ENCODE measurements around the gene ABCG1. TPM values are rescaled to one million over a fixed set of nuclear protein-coding genes. Genes with fewer than 3 reads are reported as not detected.

ABCG1 gene
- total RNA-seq, 1 experiment from 2014 or later = 5.6 TPM

- Histone ChIP-seq H3K79me2 (ENCODE audit: low read depth) (no peaks in the 10 kb centered on the region), H3K27me3 (ENCODE audit: insufficient read depth, low read depth) (no peaks in the 10 kb centered on the region), H3F3A (ENCODE audit: insufficient read depth, low read depth) (no peaks in the 10 kb centered on the region), H3K4me2 (no peak overlapping the region), H3K27ac (no peak overlapping the region), H3K9me3 (ENCODE audit: insufficient read depth, low read depth) (no peaks in the 10 kb centered on the region), H4K20me1 (ENCODE audit: insufficient read depth) (no peaks in the 10 kb centered on the region), H3K4me3 (no peak overlapping the region), H3K4me1 (replicated peaks; ENCODE audit: insufficient read depth) (no peaks in the 10 kb centered on the region), H2AFZ (no peak overlapping the region), H3K9me2 (ENCODE audit: insufficient read depth) (no peaks in the 10 kb centered on the region), H3K36me3 (ENCODE audit: low read depth) (no peaks in the 10 kb centered on the region)
- no peak for TF ChIP-seq EZH2 (IDR thresholded peaks at IDR 0.05; ENCODE audit: low read depth)
- TF ChIP-seq CTCF (conservative IDR thresholded peaks at IDR 0.05) = no peak
- no peak for DNase-seq
- BruUV-seq (replicated peaks) = no TSS peak
- ChIA-PET CTCF (no interaction called here), POLR2A (ENCODE audit: unreplicated experiment) (interaction anchor here (0.7 kb wide), 1 partner anchor 15 kb away, joined by 5 read pairs; no protein-coding TSS in a partner anchor)
- intact Hi-C loops (cut with micrococcal nuclease; ENCODE audit: unreplicated experiment) = no loop called here
Measured at GRCh38 chr21:42248783-42249597, 30.1 kb downstream of the ABCG1 start.

- ChIA-PET POLR2A (ENCODE audit: unreplicated experiment) (no interaction called here), CTCF (no interaction called here)
- TF ChIP-seq CTCF (conservative IDR thresholded peaks at IDR 0.05) = no peak
- no peak for TF ChIP-seq EZH2 (IDR thresholded peaks at IDR 0.05; ENCODE audit: low read depth)
Measured at GRCh38 chr21:42250422-42251403, 31.8 kb downstream of the ABCG1 start.

GRCh38 chr21:42251654-42252324, 32.8 kb downstream of the ABCG1 start:
- H2AFZ ChIP-seq = no peak overlapping the region
- no peak overlapping the region for H3K4me2 ChIP-seq
- no peaks in the 10 kb centered on the region for H3K79me2 ChIP-seq (ENCODE audit: low read depth)
- intact Hi-C loops (cut with micrococcal nuclease; ENCODE audit: unreplicated experiment) = no loop called here
- no peak for DNase-seq
- ChIA-PET CTCF (no interaction called here), POLR2A (ENCODE audit: unreplicated experiment) (no interaction called here)
- BruUV-seq (replicated peaks) = no TSS peak
- no peaks in the 10 kb centered on the region for H3K4me1 ChIP-seq (replicated peaks; ENCODE audit: insufficient read depth)
- no peaks in the 10 kb centered on the region for H3K27me3 ChIP-seq (ENCODE audit: insufficient read depth, low read depth)
- no peak overlapping the region for H3K27ac ChIP-seq
- no peaks in the 10 kb centered on the region for H3K9me2 ChIP-seq (ENCODE audit: insufficient read depth)
- H3K4me3 ChIP-seq = no peak overlapping the region
- H3F3A ChIP-seq (ENCODE audit: insufficient read depth, low read depth) = no peaks in the 10 kb centered on the region
- no peaks in the 10 kb centered on the region for H3K36me3 ChIP-seq (ENCODE audit: low read depth)
- TF ChIP-seq EZH2 (IDR thresholded peaks at IDR 0.05; ENCODE audit: low read depth) (no peak), CTCF (conservative IDR thresholded peaks at IDR 0.05) (no peak)
- no peaks in the 10 kb centered on the region for H4K20me1 ChIP-seq (ENCODE audit: insufficient read depth)
- H3K9me3 ChIP-seq (ENCODE audit: insufficient read depth, low read depth) = no peaks in the 10 kb centered on the region

More at GRCh38 chr21:42250422-42251403, 31.8 kb downstream of the ABCG1 start:
- Histone ChIP-seq H3K9me2 (ENCODE audit: insufficient read depth) (no peaks in the 10 kb centered on the region), H3K4me1 (replicated peaks; ENCODE audit: insufficient read depth) (no peaks in the 10 kb centered on the region), H3K9me3 (ENCODE audit: insufficient read depth, low read depth) (no peaks in the 10 kb centered on the region), H3K4me2 (no peak overlapping the region), H3K27me3 (ENCODE audit: insufficient read depth, low read depth) (no peaks in the 10 kb centered on the region), H3F3A (ENCODE audit: insufficient read depth, low read depth) (no peaks in the 10 kb centered on the region), H3K79me2 (ENCODE audit: low read depth) (no peaks in the 10 kb centered on the region), H2AFZ (no peak overlapping the region), H4K20me1 (ENCODE audit: insufficient read depth) (no peaks in the 10 kb centered on the region), H3K27ac (no peak overlapping the region), H3K4me3 (no peak overlapping the region), H3K36me3 (ENCODE audit: low read depth) (no peaks in the 10 kb centered on the region)
- no TSS peak for BruUV-seq (replicated peaks)
- DNase-seq = no peak
- intact Hi-C loops (cut with micrococcal nuclease; ENCODE audit: unreplicated experiment) = no loop called here
